Nucleus accumbens (tissue), 56 donors: ENCODE measurements around the gene EXOSC9.
A peak's percentile ranks its signal among the peaks of the same experiment; 100 is the strongest.
"Not testable (repeated sequence)": the region's sequence is repeated elsewhere in the genome, so short reads cannot be mapped to it uniquely, and the experiment has no call there.

Experiments used
- DNase-seq, 56 donors: peaks; one replicate each; lab custom pipeline; 2025; lab: John Stamatoyannopoulos, UW

Gene EXOSC9

DNA sequence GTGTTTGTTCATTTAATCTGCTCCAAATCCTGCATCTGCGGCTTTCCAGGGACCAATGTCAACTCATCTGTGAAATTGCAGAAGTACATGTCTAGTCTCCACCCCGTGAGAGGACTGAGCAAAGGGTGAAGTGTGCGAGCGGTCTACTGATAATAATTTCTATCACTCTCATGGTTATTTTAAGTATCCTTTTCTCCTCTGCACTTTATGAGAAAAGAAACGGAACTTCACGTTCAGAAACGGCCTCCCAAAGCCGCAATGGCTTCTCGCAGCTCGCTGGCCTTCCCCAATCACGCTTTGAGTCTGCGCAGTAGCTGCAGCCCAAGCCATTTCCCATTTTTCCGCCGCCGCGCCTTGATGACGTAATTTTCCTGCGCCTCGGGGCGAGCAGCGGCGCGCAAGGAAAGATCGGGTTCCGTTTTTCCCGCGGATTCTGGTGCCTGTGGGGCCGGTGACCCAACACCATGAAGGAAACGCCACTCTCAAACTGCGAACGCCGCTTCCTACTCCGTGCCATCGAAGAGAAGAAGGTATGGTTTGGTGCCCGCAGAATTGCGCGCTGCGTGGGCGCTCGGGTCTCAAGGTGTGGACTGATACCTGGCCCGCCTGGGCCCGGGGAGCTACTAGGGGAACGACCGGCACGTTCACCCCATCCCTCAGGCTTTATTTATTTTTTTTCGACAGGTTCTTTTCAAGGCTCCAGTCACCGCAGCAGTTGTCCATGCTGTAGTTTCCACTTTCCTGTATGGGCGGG, at the start of gene EXOSC9:
Gene EXOSC9 (plus strand): TSS at position 363 of the 754 bp plus-strand sequence. CDS start 102 bp downstream, at position 465.
- peak in 55 of 56 donors; percentile 46 to 93 (median 85) for DNase-seq

DNA sequence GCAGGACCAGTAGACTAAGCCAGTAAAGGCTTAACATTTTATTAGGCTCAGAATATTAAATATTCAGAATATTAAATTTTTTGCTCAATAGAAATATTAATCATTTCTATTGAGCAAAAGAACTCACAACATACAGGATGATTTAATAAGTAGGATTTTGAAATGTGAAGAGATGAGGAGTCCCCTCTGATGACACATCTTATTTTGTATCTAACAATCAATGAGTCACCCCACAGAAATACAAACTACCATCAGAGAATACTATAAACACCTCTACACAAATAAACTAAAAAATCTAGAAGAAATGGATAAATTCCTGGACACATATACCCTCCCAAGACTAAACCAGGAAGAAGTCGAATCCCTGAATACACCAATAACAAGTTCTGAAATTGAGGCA, 49.0 kb upstream of the EXOSC9 start:
- not testable (repeated sequence) for DNase-seq

GRCh38 chr4:121758925-121759568, 42.1 kb upstream of the EXOSC9 start:
- DNase-seq: no peak

- no peak for DNase-seq
Measured at GRCh38 chr4:121760205-121760604, 40.9 kb upstream of the EXOSC9 start.

GRCh38 chr4:121764303-121764701, 36.8 kb upstream of the EXOSC9 start:
- DNase-seq: no peak

GRCh38 chr4:121764702-121765367, 36.3 kb upstream of the EXOSC9 start, which contains the start of gene SMIM43:
TSS of gene SMIM43 (minus strand) at chr4:121765164. CDS start at chr4:121765105, 59 bp downstream.
- DNase-seq: peak in 1 of 56 donors; percentile 4

- no peak for DNase-seq
Measured at GRCh38 chr4:121765368-121765705, 35.8 kb upstream of the EXOSC9 start.

GRCh38 chr4:121765971-121766538, 35.1 kb upstream of the EXOSC9 start:
- DNase-seq: no peak

DNA sequence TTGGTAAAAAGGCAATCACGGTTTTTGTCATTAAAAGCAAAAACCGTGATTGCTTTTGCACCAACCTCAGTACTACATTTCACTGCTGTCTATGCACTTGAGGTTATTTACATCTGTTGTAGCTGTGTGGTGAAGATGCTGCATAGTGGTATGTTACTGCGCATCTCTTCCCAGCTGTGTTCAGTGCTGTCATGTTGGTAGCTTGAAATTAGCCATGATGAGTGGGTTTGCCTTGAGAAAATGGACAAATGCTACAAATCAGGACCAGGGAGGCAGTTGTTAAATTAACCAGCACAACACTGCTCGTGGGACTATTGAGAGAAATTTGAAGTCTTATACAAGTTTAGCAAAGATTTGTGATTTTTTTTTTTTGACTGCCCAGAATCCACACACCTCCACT, 34.0 kb upstream of the EXOSC9 start:
- DNase-seq: no peak

DNA sequence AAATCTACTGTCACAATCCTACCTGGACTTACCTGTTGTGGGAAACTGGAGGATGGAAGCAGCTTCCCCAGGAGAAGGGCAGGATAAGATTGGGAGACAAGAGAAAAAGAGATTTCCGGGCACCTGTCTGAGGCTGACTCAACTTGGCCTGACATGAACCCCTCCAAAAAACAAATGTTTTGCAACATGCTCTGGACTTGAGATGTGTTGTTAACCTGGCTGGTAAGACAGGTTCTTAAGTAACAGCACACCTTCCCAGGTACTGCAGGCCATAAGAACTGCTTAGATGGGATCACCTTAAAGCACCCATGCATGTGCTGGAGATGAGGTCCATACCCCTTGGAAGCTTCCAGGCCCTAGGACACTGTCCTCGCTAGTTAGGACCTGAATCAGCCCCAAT, 31.8 kb upstream of the EXOSC9 start:
- no peak for DNase-seq

DNA sequence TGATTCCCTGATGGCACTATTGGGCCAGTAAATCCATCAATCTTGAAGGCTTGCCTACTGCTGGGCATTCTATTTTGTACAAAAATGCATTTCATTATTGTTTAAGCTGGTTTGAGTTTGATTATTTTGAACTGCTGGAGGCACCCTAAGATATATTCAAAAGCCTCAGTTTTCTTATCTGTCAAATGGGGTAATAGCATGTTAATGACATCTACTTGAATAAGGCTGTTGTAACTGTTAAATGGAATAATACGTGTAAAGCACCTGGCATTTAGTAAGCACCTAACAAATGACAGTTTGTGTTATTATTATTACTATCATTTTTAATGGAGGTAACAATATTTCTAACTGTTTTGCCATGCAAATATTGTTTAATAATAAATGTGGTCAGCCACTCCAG, 29.3 kb upstream of the EXOSC9 start:
- no peak for DNase-seq

DNA sequence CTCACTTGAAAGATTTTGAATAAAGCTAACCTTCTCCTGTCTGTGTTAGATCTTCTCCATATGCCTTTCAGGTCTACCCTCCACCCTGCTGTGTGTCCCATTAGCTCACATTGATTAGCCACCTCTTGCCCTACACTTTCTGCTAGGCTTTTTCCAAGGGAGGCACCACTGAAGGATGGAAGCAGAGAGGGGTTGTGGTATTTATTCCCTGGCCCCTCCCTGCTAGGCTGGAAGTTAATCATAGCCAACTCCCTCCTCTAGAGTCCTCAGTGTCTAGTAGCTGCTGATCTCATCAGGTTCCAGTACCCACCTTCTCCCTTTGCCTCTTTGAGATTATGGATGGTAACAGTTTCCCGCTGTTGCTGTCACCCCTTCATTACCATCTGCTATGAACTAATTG, 27.2 kb upstream of the EXOSC9 start:
- no peak for DNase-seq

DNA sequence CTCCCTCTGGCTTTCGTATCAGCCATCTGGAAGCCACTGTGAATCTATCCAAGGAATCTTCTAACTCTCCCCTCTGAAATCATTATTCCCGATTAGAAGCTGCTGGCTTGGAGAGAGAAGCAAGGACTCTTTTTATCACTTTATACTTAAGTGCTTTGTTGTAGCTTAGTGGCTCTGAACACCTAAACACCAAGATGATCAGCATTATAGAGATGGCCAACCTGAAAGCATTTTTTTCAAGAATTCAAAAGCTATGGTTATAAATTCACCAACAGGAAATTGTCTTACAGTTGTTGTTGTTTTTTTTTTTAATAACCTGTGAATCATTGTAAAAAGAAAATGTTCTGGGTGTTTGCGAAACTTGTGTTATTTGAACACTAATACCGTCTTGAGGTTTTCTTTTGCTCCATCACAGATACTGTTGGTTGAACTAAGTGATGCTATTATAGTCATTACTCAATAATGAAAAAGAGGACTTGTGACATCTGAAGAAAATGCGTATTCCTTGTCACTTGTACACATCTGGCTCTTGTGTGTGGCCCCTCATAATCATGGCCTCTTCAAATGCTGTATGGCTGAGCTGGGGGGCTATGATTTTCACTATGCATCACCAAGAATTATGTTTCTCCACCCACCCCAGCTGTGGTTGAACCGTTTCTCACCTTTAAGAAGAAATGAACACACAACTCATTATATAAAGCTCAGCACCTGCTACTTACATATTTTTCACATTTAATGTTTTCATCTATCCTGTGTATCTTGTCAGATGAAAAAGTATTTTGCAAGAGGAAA, 24.3 kb upstream of the EXOSC9 start:
- no peak for DNase-seq

GRCh38 chr4:121777625-121778024, 23.5 kb upstream of the EXOSC9 start:
- DNase-seq: no peak

GRCh38 chr4:121778991-121779628, 22.0 kb upstream of the EXOSC9 start:
- DNase-seq: no peak

- no peak for DNase-seq
Measured at GRCh38 chr4:121783210-121783609, 17.9 kb upstream of the EXOSC9 start.

- DNase-seq: no peak
Measured at GRCh38 chr4:121784401-121784800, 16.7 kb upstream of the EXOSC9 start.

DNA sequence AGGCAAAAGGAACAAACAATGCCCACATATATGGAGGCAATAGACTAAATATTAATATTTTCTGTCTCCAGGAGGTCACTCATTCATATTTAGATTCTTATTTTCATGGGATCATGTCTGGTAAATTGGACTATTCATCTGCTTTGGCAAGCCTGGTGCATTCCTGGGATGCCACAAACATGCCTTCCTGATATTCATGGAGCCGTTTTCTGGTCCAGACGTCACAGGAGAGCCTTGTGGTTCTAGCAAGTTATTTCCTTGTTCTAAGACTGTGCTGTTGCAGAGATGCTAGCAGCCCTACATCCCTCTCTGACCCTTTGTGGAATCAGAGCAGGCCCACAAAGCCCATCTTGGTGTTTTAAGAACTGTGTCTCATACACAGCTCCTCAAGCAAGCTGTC, 16.1 kb upstream of the EXOSC9 start:
- DNase-seq: no peak

GRCh38 chr4:121785479-121785878, 15.6 kb upstream of the EXOSC9 start:
- DNase-seq: peak in 19 of 56 donors; percentile 3 to 62 (median 20)

GRCh38 chr4:121786221-121786620, 14.9 kb upstream of the EXOSC9 start:
- DNase-seq: no peak
